Neural crest cell (in vitro differentiated cells): ENCODE measurements around the gene TMEM200C. TPM values are rescaled to one million over a fixed set of nuclear protein-coding genes. Genes with fewer than 3 reads are reported as not detected.

Experiments used
- DNase-seq: peaks from one replicate; pipeline ENCODE4 v3.0.0; 2021; ENCODE audit warnings: low read depth, mixed read lengths, low spot score
- H3K27ac Mint-ChIP-seq: one replicate; pipeline ENCODE4 v1.8.0; 2021; ENCODE audit warnings: mild to moderate bottlenecking, mixed read lengths; ENCODE audit not compliant: unreplicated experiment
- H3K27me3 Mint-ChIP-seq: 2 replicates; pipeline ENCODE4 v1.8.0; 2021; ENCODE audit warnings: low read depth, mild to moderate bottlenecking, mixed read lengths
- H3K36me3 Mint-ChIP-seq: 2 replicates; pipeline ENCODE4 v1.8.0; 2021; ENCODE audit warnings: low read depth, mild to moderate bottlenecking, mixed read lengths
- H3K4me1 Mint-ChIP-seq: 2 replicates; pipeline ENCODE4 v1.8.0; 2021; ENCODE audit warnings: mixed read lengths
- H3K4me3 Mint-ChIP-seq: one replicate; pipeline ENCODE4 v1.8.0; 2021; ENCODE audit warnings: mild to moderate bottlenecking, mixed read lengths
- H3K9me3 Mint-ChIP-seq: 2 replicates; pipeline ENCODE4 v1.8.0; 2021; ENCODE audit warnings: mixed read lengths
- total RNA-seq: library from RNA; stranded (reverse); gene quantifications from 2 replicates; pipeline ENCODE4 v1.2.1, GENCODE V29; 2021
- TF ChIP-seq, protein P1 (sequence below): fragments of 200-600 bp; sonication (generic); conservative IDR thresholded peaks from 2 replicates; pipeline ENCODE4 v1.5.0; 2021; ENCODE audit warnings: antibody characterized with exemption, mild to moderate bottlenecking

Gene TMEM200C
- total RNA-seq, 1 donor from 2014 or later: 26.1 TPM

GRCh38 chr18:5879479-5879882 is 15.8 kb downstream of the TMEM200C start:
- TF ChIP-seq, protein P1, sequence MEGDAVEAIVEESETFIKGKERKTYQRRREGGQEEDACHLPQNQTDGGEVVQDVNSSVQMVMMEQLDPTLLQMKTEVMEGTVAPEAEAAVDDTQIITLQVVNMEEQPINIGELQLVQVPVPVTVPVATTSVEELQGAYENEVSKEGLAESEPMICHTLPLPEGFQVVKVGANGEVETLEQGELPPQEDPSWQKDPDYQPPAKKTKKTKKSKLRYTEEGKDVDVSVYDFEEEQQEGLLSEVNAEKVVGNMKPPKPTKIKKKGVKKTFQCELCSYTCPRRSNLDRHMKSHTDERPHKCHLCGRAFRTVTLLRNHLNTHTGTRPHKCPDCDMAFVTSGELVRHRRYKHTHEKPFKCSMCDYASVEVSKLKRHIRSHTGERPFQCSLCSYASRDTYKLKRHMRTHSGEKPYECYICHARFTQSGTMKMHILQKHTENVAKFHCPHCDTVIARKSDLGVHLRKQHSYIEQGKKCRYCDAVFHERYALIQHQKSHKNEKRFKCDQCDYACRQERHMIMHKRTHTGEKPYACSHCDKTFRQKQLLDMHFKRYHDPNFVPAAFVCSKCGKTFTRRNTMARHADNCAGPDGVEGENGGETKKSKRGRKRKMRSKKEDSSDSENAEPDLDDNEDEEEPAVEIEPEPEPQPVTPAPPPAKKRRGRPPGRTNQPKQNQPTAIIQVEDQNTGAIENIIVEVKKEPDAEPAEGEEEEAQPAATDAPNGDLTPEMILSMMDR: peak; percentile 93
- H3K36me3 Mint-ChIP-seq: no peaks in the 10 kb centered on the region
- DNase-seq: no peak

GRCh38 chr18:5876891-5877290 is 18.4 kb downstream of the TMEM200C start:
- DNase-seq: no peak
- Mint-ChIP-seq H3K27ac (no peak overlapping the region), H3K4me3 (no peak overlapping the region), H3K36me3 (no peaks in the 10 kb centered on the region), H3K4me1 (no peaks in the 10 kb centered on the region), H3K27me3 (peaks cover 40% of the 10 kb centered on the region), H3K9me3 (no peaks in the 10 kb centered on the region)
- TF ChIP-seq, protein P1: no peak

More at GRCh38 chr18:5879479-5879882, 15.8 kb downstream of the TMEM200C start:
- no peaks in the 10 kb centered on the region for H3K9me3 Mint-ChIP-seq
- H3K27me3 Mint-ChIP-seq: peaks cover 26% of the 10 kb centered on the region
- no peak overlapping the region for H3K4me3 Mint-ChIP-seq
- no peaks in the 10 kb centered on the region for H3K4me1 Mint-ChIP-seq
- H3K27ac Mint-ChIP-seq: no peak overlapping the region

- TF ChIP-seq, protein P1: no peak
- H3K4me3 Mint-ChIP-seq: no peak overlapping the region
- H3K27me3 Mint-ChIP-seq: peaks cover 45% of the 10 kb centered on the region
- H3K36me3 Mint-ChIP-seq: no peaks in the 10 kb centered on the region
- H3K27ac Mint-ChIP-seq: no peak overlapping the region
- no peaks in the 10 kb centered on the region for H3K9me3 Mint-ChIP-seq
- no peak for DNase-seq
- no peaks in the 10 kb centered on the region for H3K4me1 Mint-ChIP-seq
Measured at GRCh38 chr18:5874336-5874735, 21.0 kb downstream of the TMEM200C start.

DNA sequence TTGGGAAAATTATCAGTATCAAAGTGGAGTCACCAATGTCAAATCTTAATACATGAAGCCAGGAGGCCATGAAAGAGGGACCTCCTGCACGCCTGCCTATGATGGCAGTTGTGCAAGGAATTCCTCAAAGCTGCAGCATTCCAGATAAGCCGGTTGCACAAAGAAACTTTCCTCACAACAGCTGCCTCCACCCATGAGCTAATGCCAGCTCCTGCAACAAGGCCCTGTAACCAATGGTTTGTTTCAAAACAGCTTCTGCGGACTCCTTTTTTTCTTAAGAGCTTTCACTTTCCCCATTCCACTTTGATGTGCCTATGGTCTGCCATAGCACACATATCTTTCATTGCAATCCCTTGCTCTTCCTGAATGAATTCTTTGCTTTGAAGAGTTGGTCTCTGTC is 22.4 kb downstream of the TMEM200C start:
- H3K4me1 Mint-ChIP-seq: no peaks in the 10 kb centered on the region
- H3K4me3 Mint-ChIP-seq: no peak overlapping the region
- no peaks in the 10 kb centered on the region for H3K36me3 Mint-ChIP-seq
- no peak overlapping the region for H3K27ac Mint-ChIP-seq
- no peaks in the 10 kb centered on the region for H3K9me3 Mint-ChIP-seq
- H3K27me3 Mint-ChIP-seq: peaks cover 43% of the 10 kb centered on the region
- no peak for DNase-seq
- TF ChIP-seq, protein P1: no peak

DNA sequence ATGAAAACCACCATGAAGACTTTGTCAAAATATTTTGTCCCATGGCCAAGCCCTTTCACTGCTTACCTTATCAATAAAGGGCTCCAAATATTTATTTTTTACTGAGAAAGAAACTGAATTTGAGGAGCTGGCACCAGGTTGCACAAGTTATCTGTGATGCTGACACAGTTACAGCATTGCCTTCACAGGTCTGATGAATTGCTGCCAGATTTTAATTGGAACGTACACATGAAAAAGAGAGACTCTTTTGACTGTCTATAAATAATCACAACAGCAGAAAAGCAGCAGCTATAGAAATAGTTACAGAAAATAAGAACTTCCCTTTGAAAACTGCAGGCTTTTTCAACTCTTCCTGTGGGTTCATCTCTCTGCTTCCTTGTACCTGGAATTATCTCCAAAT is 23.9 kb downstream of the TMEM200C start:
- no peak for DNase-seq
- no peak overlapping the region for H3K27ac Mint-ChIP-seq
- H3K4me1 Mint-ChIP-seq: no peaks in the 10 kb centered on the region
- no peak overlapping the region for H3K4me3 Mint-ChIP-seq
- TF ChIP-seq, protein P1: no peak
- no peaks in the 10 kb centered on the region for H3K9me3 Mint-ChIP-seq
- H3K36me3 Mint-ChIP-seq: no peaks in the 10 kb centered on the region
- H3K27me3 Mint-ChIP-seq: peaks cover 45% of the 10 kb centered on the region
